HG03097 (cell line): ENCODE results near the gene FLNB.

Source experiments
- ATAC-seq: cut with Tn5 transposase; IDR thresholded peaks from one replicate; pipeline ENCODE4 v1.9.1; 2021; ENCODE audit not compliant: unreplicated experiment, low FRiP score

The FLNB gene

GRCh38 chr3:58073301-58074108, 65.3 kb downstream of the FLNB start:
- ATAC-seq = no peak

- ATAC-seq = no peak
Measured at GRCh38 chr3:58074116-58074715, 66.0 kb downstream of the FLNB start.

GRCh38 chr3:58074997-58075396, 66.8 kb downstream of the FLNB start:
- ATAC-seq = no peak

- no peak for ATAC-seq
Measured at GRCh38 chr3:58077596-58078285, 69.5 kb downstream of the FLNB start.

GRCh38 chr3:58078610-58079009, 70.4 kb downstream of the FLNB start:
- ATAC-seq = no peak

GRCh38 chr3:58079773-58080172, 71.6 kb downstream of the FLNB start:
- no peak for ATAC-seq

- ATAC-seq = no peak
Measured at GRCh38 chr3:58082047-58082446, 73.8 kb downstream of the FLNB start.

GRCh38 chr3:58084166-58084565, 75.9 kb downstream of the FLNB start:
- no peak for ATAC-seq

- ATAC-seq = peak; percentile 75
Measured at GRCh38 chr3:58084788-58085543, 76.7 kb downstream of the FLNB start.

- ATAC-seq = peak; percentile 23
Measured at GRCh38 chr3:58085616-58086015, 77.4 kb downstream of the FLNB start.

GRCh38 chr3:58088501-58088900, 80.3 kb downstream of the FLNB start:
- no peak for ATAC-seq

- no peak for ATAC-seq
Measured at GRCh38 chr3:58090351-58090750, 82.1 kb downstream of the FLNB start.

- no peak for ATAC-seq
Measured at GRCh38 chr3:58092521-58092920, 84.3 kb downstream of the FLNB start.

- ATAC-seq = no peak
Measured at GRCh38 chr3:58093574-58094195, 85.5 kb downstream of the FLNB start.

- ATAC-seq = no peak
Measured at GRCh38 chr3:58094657-58095056, 86.4 kb downstream of the FLNB start.

- no peak for ATAC-seq
Measured at GRCh38 chr3:58095603-58096138, 87.4 kb downstream of the FLNB start.

GRCh38 chr3:58098531-58098930, 90.3 kb downstream of the FLNB start:
- ATAC-seq = no peak

- no peak for ATAC-seq
Measured at GRCh38 chr3:58099865-58100264, 91.6 kb downstream of the FLNB start.

GRCh38 chr3:58101499-58102389, 93.5 kb downstream of the FLNB start:
- no peak for ATAC-seq
